ENCODE measurements around the gene SPOCK1.

Gene SPOCK1

DNA sequence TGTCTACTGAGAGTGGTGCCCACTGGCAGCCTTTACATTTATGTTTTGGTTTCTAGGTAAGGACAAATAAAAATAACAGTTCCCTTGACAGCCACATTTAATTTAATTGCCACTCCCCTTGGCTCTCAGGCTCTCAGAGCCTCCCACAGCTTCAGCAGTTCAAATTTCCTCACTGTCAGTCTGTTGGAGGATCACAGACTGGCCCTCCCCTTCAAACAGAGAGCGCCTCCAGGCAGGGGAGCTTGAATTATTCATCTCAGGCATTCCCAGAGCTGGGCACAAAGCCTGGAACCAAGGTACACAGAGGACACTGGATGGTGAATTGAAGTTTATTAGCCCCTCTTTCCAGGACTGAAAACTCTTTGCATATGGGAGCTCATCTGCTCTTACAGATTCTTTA lies 407.7 kb downstream of the SPOCK1 start:
- no peak for DNase-seq

DNA sequence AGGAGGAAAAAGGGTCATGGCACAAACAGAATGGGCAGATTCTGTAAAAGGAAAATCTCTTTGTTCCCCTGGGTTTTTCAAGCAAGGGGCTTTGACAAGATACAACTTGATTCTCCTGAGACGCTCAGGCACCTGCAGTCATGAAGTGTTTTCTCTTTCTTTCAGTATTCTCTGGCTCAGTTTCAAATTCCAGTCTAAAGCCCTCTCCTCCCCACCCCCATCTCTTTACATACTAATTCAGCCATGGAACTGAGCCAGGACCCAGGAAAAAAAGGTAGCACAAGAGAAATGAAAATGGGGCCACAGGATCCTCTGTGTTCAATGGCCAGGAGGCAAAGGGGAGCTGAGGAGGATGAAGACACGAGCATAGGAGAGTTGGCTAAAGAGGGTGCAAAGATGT lies 408.4 kb downstream of the SPOCK1 start:
- no peak for DNase-seq

DNA sequence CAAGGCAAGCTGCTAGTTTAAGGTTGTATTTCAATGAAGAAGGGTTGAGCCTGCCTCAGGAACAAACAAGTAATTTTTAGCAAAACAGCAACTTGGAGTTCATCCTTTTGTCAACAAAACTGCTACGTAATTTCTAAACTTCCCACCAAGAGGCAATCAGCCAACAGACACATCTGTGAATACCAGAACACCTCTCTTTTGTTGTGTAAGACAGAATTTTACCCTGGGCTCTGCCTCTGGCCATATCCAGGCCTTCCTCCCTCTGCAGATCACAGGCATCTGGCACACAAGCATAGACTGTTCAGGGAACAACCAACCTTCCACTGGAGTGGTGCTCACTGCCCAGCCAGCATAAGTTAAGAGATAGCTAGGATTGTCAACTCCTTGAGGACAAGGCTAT lies 409.0 kb downstream of the SPOCK1 start:
- DNase-seq: no peak

DNA sequence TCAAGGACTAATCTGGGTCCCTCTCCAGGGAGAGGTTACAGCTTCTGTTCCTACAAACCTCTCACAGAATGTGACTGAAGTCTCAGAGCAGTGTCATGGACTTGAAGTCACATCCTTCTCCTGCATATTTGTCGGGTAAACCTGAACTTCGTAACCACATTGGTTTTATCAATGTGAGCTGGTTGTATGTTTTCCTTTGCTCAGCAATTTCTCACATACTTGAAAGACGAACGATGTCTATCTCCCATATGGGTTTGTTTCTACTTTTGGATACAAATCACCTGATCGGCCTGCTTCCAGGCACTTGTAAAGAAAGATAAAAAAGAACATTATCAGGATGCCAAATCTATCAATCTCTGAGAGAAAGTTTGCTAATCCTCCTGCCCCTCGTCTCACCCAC lies 411.0 kb downstream of the SPOCK1 start:
- DNase-seq: no peak

DNA sequence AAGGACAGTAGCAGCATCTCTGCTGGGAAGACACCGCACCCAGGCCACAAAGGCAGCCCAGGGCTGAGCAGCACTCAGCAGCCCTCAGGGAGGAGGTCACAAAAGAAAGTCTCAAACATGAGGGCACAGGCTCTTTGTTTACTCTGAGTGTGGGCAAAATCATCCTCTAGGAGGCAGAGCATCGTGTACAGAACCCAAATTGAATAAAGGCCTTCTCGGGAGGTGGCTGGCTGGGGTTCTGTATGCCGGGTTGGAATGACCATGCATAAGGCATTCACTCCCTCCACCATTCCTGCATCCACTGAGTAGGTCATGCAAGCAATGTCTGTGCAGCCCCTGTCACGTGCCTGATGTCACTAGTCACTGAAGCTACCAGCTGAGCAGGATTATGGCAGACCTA lies 412.8 kb downstream of the SPOCK1 start:
- no peak for DNase-seq

DNA sequence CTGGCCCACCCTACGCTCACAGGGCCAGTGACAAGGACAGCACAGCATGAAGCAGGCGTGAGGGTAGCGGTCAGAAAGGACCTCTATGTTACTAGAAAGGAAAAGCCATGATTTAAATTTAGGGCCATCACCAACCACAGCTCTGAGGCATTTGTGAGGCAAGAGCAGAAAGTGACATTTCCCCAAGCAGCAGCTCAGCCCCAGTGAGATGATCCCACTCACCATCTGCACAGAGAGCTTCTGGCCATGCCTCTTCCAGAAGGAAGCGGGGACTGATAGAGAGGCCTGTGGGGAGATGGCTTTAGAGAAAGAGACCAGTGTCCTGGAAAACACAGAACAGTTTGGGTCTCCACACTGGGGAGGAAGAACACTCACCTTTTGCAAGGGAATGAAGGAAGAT lies 413.9 kb downstream of the SPOCK1 start:
- DNase-seq: no peak

DNA sequence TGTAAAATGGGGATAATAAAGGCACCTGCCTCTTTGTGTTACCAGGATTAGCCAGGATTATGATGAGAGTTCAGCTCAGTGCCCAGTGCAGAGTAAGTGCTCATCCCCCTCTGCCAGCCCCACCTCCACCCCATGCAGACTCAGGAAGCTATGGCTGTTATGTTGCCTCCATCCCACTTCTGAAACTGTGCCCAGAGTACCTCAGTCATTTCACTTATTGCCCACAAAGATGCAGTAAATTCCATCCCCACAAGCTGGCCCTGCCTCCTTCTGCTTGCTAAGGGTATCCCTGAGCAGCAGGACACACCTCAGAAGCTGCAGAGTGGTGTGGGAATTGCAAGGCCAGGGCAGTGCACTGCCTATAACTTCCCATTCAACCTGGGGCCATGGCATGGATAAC lies 415.1 kb downstream of the SPOCK1 start:
- DNase-seq: no peak

DNA sequence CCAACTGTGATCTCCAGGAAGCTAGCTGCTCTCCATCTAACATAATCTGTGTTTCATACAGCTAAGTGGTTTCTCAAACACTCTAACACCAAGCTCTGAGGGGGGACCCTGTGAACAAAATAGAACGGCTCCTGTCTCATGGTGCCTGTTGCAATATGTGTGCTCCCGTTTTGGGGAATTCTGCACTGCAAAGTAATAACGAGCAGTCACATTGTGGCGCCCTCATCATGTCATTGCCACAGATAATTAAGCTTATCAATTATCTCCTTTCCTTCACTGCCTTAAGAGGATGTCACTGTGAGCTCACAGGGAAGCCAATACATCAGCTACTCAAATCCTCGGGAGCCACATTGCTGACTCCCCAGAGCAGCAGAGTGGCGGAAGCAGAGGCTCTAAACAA lies 416.2 kb downstream of the SPOCK1 start:
- DNase-seq: no peak

DNA sequence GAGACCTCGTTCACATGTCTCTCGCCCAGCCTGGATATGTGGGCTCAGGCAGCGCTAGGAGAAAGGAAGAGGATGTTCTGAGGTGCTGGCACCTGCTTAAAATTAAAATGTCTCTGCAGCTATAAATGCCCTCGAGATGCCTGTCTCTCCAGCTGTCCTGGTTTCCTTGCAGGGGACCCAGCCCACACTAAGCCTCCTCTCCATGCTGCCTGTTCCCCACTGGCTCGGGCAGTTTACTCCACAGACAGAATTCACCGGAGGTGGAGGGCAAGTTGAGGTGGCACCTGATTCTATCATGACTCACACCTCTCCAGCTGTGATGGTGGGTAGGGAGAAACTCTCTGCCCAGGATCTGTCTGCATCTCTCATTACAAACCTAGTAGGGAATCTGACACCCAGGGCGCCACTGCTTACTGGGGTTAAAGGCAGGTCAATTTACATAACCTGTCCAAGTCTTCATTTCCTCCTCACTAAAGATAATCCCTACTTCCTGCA lies 420.9 kb downstream of the SPOCK1 start:
- no peak for DNase-seq

DNA sequence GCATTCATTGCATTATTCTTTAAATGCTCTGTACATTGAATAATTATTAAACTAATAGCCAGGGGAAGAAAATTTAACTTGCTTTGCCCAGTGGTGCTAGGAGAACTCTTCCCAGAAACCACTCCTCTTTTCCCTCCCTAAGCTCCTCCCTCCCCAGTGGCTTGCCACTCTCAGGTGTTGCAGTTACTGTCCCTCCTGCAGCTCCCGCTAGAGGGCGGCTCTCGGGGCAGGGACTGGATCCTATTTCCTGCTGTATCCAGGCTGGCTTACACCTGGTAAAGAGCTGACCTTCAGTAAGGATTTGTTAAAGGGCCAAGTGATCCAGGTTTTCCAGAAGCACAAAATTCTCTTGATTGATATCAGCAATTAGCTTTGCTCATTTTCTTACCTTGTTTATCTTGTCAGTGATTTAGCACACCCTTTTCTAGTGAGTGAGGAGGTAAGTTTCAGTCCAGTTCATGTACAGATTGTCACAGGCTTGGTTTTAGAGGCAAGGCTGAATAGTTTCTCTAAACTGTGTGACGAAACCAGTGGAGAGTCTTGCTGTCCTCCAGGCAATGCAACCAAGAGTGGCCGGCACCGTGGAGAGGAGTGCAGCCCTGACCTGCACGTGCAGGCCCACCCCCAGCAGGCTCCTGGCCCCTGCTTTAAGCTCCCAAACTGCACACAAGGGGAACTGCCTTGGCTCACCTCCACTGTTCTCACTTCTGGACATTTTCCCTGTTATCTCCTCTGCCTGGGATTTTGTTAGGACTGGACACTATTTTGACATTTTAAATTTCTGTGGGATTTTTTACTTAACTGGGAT lies 423.8 kb downstream of the SPOCK1 start:
- DNase-seq: no peak

DNA sequence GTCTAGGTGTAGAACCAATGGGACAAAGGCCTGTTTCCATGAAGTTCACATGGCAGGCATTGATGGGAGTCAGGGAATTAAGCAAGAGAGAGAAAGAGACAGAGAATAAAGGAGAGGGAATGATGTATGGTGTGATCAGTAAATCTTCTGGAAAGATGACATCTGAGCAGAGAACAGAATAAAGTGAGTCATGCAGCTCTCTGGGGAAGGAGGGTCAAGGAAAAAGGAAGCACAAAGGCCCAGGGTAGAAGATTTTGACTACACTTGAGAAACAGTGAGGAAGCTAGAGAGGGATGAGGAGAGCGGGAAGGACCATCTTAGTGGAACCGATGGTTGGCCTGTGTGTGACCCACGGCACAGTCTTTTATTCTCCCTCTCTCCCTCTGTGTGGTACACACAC lies 425.9 kb downstream of the SPOCK1 start:
- DNase-seq: no peak

DNA sequence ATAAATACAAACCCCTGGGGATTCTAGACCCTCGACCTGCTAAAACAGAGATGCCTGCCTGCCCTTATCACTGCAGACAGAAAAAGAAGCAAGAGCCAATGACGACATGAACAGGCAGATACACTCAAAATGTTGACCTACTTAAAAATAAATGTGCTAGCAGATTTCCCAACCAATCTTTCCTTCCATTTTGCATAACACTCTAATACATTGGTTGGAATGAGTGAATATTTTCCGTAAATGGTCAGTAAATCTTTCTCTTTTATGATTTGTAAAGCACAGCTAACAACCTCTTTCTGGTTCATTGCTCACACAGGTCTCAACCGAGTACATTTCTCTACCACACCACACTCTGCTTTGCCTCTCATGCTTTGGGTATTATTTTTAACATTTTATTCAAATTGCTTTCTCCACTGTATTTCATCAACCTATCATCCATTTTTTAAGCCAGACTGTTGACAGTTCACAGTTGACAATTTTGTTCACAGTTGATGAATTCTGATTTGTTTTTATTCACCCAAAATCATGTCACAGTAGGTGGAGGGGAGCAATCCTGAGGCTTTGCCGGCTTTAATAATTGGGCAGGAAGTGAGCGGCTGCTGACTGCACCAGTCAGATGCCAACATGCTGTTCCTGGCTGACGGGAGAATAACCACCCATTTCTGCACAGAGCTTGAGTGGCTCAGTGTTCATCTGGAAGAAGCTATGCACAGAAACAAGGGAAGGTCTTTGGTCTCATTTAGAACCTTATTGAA lies 426.6 kb downstream of the SPOCK1 start:
- DNase-seq: no peak

DNA sequence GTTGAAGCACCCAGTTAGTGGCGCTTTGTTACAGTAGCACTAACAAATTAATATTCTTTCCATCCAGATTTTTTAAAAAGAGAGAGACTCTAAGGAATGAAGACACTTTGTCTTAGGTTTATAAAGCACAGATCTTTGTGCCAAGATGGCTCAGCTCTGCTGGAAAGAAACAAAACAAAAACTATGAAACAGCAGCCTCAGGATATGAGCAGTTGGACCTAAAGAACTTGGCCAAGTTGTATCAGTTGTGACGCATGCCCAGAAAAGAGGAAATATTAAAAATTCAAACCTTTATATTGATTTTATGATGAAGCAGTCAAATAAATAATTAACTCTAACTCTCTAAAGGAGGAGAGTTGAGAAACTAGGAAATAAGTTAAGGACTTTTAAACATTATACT lies 427.2 kb downstream of the SPOCK1 start:
- DNase-seq: no peak

DNA sequence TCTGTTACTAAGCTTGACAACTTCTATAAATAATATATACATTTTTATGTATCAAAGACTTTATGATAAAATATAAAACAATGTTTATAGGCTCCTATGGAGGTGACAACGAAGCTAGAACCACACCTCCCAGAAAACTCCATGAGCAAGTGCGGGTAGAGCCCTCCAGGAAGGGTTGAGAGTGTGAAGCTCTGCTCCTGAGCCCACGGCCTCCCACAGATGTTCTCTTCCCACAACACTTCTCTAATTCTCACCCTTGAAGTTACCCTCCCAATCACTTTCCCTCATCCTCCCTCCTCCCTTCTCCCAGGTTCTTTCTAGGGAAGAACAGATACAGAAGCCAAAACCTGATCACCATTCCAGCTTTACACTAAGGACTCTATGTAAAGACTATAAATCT lies 427.6 kb downstream of the SPOCK1 start:
- DNase-seq: no peak

DNA sequence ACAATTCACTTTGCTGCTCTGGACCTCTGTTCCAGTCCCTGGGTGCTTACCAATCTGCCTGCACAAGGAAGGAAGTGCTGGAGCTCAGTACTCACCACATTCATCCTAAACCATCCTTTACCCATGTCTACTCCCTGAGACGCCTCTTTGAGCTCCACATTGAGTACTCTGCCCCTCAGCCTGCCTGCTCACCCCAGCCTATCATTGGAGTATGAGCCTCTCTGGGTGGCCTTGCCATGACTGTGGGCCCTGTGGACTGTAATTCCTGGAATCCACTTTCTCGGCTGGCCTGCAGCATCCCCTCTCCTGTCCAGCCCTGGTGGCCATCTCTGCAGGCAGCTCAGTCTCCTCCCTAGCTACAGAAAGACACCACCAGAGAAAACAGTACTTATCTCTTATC lies 428.6 kb downstream of the SPOCK1 start:
- DNase-seq: no peak

DNA sequence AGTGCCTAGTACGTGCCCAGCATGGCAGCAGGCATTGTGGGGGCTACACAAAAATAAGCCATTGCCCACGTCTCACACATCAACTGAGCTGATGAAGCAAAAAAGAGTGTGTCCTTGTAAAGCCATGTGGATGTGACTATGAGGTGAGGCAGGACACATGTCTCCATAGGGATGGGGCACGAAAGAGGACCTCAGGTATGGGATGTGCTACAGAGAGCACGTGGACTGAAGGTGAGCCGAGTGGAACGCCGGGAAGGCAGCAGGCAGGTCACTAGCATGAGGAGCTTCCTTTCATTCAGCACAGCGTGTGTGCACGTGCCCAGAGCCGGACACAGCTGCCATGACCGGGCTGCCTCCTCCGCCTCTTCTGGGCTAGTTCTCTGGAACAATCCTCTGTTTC lies 429.8 kb downstream of the SPOCK1 start:
- no peak for DNase-seq

DNA sequence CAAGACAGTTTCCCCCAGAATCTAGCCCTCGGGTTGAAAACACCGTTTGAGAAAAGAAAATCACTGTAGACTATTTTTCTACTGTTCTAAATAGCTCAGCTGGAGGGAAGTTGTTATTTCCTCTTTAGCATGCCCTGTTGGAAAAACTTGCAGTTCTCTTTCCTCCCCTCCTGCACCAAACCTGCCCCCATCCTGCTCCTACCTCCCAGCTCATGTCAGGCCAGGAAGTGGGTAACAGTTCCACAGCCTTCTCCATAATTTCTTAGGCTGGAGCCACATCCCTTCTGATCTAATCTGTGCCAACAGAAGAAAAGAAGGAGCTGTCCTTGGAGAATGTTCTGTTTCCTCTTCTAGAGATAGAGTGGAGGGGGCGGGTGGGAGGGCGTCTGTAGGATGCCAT lies 437.7 kb downstream of the SPOCK1 start:
- DNase-seq: no peak

DNA sequence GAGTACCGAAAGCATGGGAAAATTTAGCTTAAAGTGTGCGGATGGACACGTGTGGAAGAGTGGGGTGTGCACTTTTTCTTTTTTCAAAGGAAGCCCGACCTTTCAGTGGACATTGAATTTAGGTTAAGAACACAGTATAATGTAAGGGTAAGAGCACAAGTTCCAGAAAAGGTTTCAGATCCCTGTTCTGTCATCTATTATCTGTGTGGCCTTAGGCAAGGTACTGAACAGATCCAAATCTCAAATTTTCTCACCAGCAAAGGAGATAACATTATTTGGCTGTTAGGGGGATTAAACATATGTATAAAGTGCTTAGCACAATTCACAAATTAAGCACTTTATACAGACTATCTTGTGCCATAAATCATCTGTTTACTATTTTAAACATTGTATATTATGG lies 441.0 kb downstream of the SPOCK1 start:
- no peak for DNase-seq

DNA sequence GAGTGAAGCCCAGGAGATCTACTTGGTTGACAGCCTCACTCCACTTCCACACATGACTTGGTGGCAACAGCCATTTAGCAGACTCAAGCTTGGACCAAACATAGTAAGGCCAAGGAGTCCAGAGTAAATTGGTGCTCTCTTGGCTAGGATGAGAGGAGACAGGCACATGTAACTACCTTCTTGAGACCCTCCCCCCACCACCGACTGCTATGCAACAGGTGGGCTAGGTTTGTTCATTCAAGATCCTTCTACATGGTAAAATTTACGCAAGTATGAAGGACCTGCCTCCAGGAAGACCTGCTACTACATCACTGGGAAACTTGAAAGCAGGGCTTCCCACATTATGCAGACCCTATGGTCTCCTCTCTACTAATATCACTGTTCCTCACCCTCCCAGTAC lies 442.4 kb downstream of the SPOCK1 start:
- DNase-seq: no peak

DNA sequence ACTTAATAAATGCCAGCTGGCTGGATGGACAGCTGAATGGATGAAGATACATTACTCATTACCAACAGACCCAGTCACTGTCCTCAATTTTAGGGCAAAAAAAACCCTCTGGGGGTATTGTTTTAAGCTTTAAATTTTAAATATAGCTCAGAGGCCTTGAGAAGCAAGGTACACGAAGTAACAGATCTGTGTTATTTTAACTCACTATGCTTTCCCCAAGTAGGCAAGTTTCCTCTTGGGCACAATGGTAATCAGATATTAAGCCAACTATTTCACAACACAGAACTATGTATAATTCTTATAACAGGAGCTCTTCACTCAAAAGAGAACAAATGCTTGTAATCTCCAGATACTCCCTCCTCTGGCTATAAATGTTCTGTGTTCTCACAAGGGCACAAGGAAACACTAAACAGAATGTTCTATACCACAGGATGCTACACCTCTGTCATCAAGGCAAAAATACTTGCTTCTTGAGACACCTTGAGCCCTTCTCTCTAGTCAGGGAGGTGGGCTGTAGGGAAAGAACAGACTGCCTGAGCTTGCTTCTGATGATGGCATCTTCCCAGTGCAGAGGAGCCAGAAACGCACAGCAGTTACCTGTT lies 443.8 kb downstream of the SPOCK1 start:
- no peak for DNase-seq

DNA sequence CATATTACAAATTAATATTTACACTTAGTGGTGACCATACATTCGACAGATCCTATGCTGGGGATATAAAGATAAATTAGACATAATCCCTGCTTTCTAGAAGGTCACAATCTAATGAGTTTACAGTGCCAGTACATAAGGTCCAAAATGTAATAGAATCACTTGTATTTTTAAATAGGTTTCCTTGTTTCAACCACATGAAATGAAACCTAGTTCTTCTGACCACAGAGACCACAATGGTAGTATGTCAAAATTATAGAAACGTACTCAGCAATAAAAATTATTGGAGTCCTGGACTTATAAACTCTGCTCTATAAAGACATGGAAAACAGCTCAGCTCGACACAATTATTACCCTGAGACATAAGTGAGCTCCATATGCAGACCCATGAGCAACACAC lies 444.3 kb downstream of the SPOCK1 start:
- DNase-seq: no peak

DNA sequence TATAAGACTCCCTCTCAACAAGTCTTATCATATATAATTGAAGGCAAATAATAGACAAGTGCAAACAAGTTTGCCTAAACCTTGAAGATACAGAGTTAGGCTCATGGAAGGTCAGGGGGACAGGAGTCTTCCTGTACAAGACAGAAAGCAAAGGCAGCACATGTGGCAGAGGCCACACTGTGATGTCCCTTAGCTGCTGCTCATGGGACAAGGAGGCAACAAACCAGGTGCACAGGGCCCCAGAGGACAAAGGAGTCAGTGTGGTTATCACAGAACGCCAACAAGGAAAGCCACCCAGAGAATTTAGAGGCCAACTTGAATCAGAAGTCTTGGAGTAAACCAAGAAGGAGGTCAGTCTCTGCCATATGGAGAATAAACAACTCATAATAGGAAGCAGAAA lies 444.8 kb downstream of the SPOCK1 start:
- DNase-seq: no peak

DNA sequence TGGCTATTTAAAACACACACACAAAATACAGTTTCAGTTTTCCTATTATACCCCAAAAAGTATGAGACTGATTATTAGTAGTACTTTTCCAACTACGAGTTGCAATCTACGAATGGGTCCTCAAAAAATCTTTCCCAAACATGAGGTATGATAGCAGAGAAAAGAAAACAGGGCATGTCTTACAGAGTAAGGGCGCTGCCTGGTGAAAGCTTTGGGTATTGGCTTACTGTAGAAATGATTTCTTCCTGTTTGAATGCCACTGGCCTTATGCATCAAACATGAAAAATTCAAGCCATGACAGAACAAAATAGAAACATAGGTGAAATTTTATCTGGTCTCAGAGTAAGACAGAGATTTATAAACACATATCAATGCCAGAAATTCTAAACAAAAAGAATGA lies 448.0 kb downstream of the SPOCK1 start:
- no peak for DNase-seq
